ENCODE data around the gene LEPR.

GRCh38 chr1:65429806-65430205 is 9.3 kb downstream of the LEPR start:
- TF ChIP-seq, protein P1, sequence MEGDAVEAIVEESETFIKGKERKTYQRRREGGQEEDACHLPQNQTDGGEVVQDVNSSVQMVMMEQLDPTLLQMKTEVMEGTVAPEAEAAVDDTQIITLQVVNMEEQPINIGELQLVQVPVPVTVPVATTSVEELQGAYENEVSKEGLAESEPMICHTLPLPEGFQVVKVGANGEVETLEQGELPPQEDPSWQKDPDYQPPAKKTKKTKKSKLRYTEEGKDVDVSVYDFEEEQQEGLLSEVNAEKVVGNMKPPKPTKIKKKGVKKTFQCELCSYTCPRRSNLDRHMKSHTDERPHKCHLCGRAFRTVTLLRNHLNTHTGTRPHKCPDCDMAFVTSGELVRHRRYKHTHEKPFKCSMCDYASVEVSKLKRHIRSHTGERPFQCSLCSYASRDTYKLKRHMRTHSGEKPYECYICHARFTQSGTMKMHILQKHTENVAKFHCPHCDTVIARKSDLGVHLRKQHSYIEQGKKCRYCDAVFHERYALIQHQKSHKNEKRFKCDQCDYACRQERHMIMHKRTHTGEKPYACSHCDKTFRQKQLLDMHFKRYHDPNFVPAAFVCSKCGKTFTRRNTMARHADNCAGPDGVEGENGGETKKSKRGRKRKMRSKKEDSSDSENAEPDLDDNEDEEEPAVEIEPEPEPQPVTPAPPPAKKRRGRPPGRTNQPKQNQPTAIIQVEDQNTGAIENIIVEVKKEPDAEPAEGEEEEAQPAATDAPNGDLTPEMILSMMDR (IDR thresholded peaks at IDR 0.05; ENCODE audit: extremely low read depth in 1 of 2, insufficient read depth in 1 of 2, low read depth in 1 of 2, low read length in 2 of 2), result no peak
- TF ChIP-seq POLR2A (IDR thresholded peaks at IDR 0.05; ENCODE audit: low read depth, low read length) (peak; percentile 78), POLR2AphosphoS5 (IDR thresholded peaks at IDR 0.05; ENCODE audit: insufficient read depth, low read depth, low read length) (peak; percentile 85), GATA2 (IDR thresholded peaks at IDR 0.05; ENCODE audit: insufficient read depth, insufficient read length, low read depth, low read length) (peak; percentile 39)
